NCI-H2081 treated with DMSO at 0.1 percent for 48 hours (cell line): Measurements from ENCODE around the gene CAAP1.
"Not testable (repeated sequence)": the region's sequence is repeated elsewhere in the genome, so short reads cannot be mapped to it uniquely, and the experiment has no call there.

ENCODE experiments used
- DNase-seq: peaks from one replicate; lab custom pipeline; 2025; lab: John Stamatoyannopoulos, UW

The CAAP1 gene

GRCh38 chr9:26892251-26893029 is at the start of gene CAAP1:
TSS of gene CAAP1 (minus strand) at chr9:26892802. CDS start at chr9:26892715, 87 bp downstream.
- DNase-seq, result peak; percentile 70

- no peak for DNase-seq
Measured at GRCh38 chr9:26940779-26941178, 48.2 kb upstream of the CAAP1 start.

- no peak for DNase-seq
Measured at GRCh38 chr9:26939955-26940711, 47.5 kb upstream of the CAAP1 start.

- no peak for DNase-seq
Measured at GRCh38 chr9:26937816-26938371, 45.3 kb upstream of the CAAP1 start.

GRCh38 chr9:26935847-26936246 is 43.2 kb upstream of the CAAP1 start:
- no peak for DNase-seq

GRCh38 chr9:26928902-26929495 is 36.4 kb upstream of the CAAP1 start:
- no peak for DNase-seq

GRCh38 chr9:26925609-26926008 is 33.0 kb upstream of the CAAP1 start:
- DNase-seq, result no peak

- no peak for DNase-seq
Measured at GRCh38 chr9:26919698-26920097, 27.1 kb upstream of the CAAP1 start.

GRCh38 chr9:26913138-26913668 is 20.6 kb upstream of the CAAP1 start:
- DNase-seq, result no peak

GRCh38 chr9:26904671-26905070 is 12.1 kb upstream of the CAAP1 start:
- DNase-seq, result no peak

GRCh38 chr9:26904070-26904469 is 11.5 kb upstream of the CAAP1 start:
- no peak for DNase-seq

GRCh38 chr9:26893030-26893676 is 551 bp upstream of the CAAP1 start:
- DNase-seq, result no peak

GRCh38 chr9:26891726-26892125 is 876 bp downstream of the CAAP1 start:
- DNase-seq, result no peak

GRCh38 chr9:26888271-26888670 is 4.3 kb downstream of the CAAP1 start:
- DNase-seq, result no peak

- no peak for DNase-seq
Measured at GRCh38 chr9:26882154-26882553, 10.4 kb downstream of the CAAP1 start.

GRCh38 chr9:26880262-26880661 is 12.3 kb downstream of the CAAP1 start:
- DNase-seq, result no peak

- DNase-seq, result not testable (repeated sequence)
Measured at GRCh38 chr9:26875155-26875554, 17.4 kb downstream of the CAAP1 start.

- no peak for DNase-seq
Measured at GRCh38 chr9:26870292-26870691, 22.3 kb downstream of the CAAP1 start.

- DNase-seq, result no peak
Measured at GRCh38 chr9:26863074-26863473, 29.5 kb downstream of the CAAP1 start.

GRCh38 chr9:26856413-26857032 is 36.1 kb downstream of the CAAP1 start:
- DNase-seq, result peak; percentile 59

GRCh38 chr9:26850995-26851394 is 41.6 kb downstream of the CAAP1 start:
- DNase-seq, result no peak
